ENCODE measurements around the gene EPN1.

EPN1 gene

DNA sequence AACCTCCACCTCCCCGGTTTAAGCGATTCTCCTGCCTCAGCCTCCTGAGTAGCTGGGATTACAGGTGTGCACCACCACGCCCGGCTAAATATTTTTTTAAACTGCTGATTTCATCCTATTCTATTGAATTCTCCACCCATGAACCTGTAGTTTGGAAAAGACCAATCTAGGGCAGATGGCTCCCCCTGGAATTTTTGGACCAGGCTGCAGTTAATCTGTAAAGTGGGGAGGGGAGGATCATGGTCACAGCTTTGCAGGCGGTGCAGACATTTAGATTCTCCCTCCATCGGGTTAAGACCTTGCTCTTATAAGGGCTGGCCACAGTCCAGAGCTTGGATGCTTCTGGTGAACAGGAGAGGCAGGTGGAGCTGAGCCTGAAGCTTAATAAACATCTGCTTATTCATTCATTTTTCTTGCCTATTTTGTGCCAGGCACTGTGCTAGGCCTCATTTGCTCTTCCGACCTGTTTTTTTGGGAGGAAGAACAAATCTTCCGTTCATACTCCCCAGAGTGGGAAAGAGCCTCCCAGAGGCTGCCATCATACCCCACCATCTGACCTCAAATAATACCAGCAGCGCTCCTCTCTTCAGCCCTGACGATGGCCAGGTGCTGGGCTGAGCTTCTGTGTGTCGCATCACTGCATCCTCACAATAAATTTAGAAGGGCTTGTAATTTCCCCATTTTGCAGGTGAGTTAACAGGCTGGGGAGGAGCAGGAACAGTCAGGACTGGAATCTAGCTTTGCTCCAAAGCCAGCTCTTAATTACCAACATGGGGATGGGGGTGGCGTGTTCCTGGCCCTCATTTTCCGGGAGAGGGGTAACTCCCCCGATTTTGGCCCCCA is 27.9 kb upstream of the EPN1 start:
- no peak for DNase-seq

GRCh38 chr19:55647732-55648584 is 27.1 kb upstream of the EPN1 start, which contains the start of gene CCDC106:
Gene CCDC106 (plus strand): TSS chr19:55648212. CDS start chr19:55649047, 835 bp downstream.
- no peak for DNase-seq

DNA sequence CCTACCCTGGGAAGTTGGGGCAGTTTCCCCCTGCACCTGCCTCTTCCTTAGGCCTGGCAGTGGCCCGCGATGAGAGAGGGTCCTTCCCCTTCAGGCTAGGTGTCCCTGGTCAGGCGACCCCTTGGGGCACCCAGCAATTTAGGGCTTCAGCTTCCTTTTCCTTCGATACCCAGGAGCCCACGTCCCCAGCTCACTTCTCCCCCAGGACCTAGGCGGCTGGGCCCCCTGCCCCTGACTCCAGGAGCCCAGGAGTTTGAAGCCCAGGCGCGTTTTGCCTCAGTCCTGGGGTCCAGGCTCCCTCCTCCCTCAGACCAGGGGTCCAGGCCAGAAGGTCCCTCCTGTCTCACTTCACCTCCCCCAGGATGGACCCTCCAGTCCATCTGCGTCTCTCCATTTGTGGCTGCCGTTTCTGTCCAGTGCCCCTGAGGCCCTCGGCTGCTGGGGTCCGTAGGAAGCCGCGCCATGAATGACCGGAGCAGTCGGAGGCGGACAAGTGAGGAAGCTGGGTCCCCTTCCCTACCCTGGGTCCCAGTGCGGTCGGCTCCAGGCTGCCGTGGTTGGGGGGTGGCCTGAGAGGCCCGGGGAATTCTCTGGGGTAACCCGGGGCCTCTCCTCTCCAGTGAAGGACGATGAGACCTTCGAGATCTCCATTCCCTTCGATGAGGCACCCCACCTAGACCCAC is 26.3 kb upstream of the EPN1 start:
- no peak for DNase-seq

DNA sequence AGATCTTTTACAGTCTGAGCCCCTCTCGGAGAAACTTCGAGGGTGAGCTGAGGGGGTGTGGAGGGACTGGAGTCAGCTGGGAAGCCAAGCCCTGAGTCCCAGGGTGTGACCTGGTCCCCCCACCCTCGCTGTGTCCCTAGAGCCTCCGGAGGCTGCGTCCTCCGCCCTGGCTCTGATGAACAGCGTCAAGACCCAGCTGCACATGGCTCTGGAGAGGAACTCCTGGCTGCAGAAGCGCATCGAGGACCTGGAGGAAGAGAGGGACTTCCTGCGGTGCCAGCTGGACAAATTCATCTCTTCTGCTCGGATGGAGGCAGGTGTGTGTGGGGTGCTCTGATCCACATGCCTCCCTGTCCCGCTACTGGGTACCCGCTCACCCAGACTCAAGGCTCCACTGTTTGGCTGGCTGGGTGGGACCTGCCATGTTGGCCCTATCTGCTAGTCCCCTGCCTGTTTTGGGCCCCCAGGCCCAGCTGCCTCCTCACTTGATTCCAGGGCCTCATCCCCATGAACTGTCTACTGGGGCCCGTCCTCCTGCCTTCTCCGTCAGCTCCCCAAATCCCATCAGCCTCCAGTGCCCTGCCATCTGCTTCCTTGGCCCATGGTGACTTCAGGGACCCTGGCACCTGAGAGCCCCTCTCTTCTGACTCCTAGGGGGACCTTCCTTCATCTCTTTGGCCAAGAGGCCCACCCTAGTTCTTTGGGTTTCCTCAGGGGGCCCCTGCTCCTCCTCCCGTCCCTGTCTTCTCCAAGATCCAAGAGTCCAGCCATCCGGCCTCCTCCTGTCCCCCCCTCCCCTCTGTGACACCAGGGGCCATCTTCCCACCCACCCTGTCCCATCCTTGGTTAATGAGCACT is 25.5 kb upstream of the EPN1 start:
- DNase-seq: no peak

- no peak for DNase-seq
These were observed 24.9 kb upstream of the EPN1 start for GRCh38 chr19:55650126-55650557.

GRCh38 chr19:55650602-55651230 is 24.3 kb upstream of the EPN1 start:
- no peak for DNase-seq

GRCh38 chr19:55651236-55651635 is 23.8 kb upstream of the EPN1 start:
- no peak for DNase-seq

- DNase-seq: no peak
These were observed 22.5 kb upstream of the EPN1 start for GRCh38 chr19:55652311-55653128.

DNA sequence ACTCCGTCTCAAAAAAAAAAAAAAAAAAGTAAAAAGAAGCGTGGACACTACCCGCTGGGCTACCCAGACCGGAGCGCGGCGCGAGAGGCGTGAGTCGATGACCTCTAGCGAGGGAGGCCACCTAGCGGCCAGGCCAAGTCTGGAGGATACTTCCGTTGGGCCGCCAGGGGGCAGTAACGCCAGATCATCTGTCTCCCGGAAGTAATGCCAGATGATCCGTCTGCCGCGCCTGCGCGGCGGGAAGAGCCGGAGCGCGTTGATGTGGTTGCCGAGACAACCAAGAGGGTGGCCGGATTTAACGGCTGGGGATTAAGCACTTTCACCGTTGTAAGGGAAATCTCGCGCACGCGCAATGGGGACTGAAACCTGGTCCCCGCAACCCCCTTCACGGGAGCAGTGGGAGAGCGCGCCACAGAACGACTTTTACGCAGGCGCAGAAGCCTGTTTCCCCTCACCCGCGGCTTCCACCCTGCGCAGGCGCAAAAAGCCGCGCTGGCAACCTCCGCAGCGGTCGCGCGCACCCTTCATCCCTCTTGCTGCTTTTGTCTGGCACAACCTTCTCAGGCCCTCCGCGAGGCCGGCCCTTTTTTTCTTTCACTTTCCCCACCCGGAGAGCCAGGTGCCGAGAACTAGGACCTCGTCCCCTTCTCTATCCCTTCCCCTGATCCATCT is 21.2 kb upstream of the EPN1 start:
- peak; percentile 99 for DNase-seq

- peak; percentile 100 for DNase-seq
These were observed 20.6 kb upstream of the EPN1 start for GRCh38 chr19:55654323-55654867.

DNA sequence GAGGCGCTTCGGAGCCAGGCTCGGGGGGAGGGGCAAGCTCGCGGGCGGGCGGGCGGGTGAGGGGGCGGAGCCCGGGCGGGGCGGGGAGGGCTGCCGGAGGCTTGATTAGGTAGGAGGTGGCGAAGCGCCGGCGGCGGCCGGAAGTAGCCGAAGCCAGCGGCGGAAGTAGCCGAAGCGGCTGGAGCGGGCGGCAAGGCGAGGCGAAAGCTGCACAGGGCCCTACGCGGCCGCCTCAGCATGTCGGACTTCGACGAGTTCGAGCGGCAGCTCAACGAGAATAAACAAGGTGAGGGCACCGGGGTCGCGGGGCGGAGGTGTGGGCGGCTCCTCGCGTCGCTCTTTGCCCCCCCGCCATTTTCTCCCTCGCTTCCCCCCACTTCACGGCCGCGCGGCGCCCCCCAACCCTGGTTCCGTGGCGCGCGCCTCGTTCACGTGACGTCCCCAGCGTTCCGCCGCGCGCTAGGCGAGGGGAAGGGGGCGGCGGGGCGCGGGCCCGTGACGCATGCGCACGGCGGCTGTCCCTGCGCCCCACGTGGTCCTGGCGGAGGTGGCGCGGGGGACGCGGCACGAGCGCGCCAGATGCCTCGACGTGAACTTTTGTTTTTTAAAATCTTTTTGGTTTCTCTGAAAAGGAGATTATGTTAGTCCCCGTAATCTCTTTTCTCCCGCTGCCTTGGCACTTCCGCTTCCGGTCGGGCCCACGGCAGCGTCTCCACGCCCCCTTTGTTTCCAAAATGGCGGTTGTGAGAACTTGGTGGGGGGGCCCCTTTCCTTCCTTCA is 20.0 kb upstream of the EPN1 start, which contains the start of gene U2AF2:
Gene U2AF2, plus strand, starts transcription at position 168 of the 780 bp plus-strand sequence. Its CDS starts 70 bp downstream, at position 238.
- peak; percentile 98 for DNase-seq

DNA sequence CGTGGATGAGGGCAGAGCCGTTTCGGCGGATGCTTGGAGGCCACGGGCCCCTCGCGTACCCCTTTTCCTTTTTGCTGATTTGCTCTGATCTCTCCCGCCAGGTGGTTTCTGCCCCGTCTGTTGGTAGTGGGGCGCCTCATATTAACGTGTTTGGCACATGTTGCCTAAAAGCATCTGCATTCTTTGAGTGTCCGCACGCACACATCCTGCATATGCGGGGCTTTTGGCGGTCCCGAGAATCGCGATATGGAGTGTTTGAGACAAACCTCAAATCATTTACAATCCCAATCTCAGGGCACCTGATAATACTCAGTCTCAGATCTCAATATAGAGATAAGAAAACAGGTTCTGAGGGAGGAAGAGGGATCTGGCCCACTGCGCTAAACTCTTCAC is 19.4 kb upstream of the EPN1 start:
- DNase-seq: no peak

GRCh38 chr19:55656552-55656951 is 18.5 kb upstream of the EPN1 start:
- DNase-seq: no peak

GRCh38 chr19:55656988-55657747 is 17.9 kb upstream of the EPN1 start:
- no peak for DNase-seq

- DNase-seq: no peak
These were observed 16.1 kb upstream of the EPN1 start for GRCh38 chr19:55658846-55659459.

DNA sequence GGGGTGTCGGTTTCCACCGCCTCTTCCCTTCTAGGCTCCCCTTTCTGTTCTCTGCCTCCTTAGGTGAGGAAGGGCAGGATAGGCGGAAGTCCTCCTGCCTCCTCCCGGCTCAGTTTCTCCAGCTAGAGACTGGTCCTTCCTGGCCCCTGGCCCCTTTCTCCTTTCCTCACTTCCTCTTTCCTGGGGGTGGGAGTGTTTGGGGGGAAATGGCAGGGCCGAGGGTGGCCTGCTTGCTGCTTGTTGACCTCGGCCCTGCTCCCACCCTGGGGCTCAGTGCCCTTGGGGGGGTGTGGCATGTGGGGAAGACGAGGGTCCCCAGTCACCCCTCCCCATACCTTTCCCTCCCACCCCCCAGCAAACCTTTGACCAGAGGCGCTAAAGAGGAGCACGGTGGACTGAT is 15.2 kb upstream of the EPN1 start:
- no peak for DNase-seq

GRCh38 chr19:55660404-55660803 is 14.6 kb upstream of the EPN1 start:
- no peak for DNase-seq

DNA sequence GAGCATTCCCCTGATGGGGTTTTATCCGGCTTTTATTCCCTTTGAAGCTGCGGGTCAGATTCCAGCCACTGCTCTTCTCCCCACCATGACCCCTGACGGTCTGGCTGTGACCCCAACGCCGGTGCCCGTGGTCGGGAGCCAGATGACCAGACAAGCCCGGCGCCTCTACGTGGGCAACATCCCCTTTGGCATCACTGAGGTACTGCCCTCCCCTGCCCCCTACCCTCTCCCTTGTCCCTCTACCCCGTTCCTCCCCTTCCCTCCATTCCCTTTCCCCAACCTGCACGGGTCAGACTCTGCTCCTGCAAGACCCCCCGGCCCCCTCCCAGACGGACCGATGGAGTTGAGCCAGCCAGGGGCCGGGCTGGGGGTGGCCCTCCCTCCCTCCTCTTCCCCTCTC is 14.0 kb upstream of the EPN1 start:
- DNase-seq: no peak
